GM12874 (cell line): Measurements from ENCODE around the gene MGAT4C.

Source experiments
- TF ChIP-seq, protein P1 (sequence below): IDR thresholded peaks from 2 replicates; pipeline ENCODE4 v1.5.1; 2011; ENCODE audit warnings: low read depth, mild to moderate bottlenecking, control low read depth, low read length, moderate library complexity; ENCODE audit not compliant: insufficient read depth

MGAT4C gene

GRCh38 chr12:86091681-86092080 is 164.5 kb downstream of the MGAT4C start:
- TF ChIP-seq, protein P1, sequence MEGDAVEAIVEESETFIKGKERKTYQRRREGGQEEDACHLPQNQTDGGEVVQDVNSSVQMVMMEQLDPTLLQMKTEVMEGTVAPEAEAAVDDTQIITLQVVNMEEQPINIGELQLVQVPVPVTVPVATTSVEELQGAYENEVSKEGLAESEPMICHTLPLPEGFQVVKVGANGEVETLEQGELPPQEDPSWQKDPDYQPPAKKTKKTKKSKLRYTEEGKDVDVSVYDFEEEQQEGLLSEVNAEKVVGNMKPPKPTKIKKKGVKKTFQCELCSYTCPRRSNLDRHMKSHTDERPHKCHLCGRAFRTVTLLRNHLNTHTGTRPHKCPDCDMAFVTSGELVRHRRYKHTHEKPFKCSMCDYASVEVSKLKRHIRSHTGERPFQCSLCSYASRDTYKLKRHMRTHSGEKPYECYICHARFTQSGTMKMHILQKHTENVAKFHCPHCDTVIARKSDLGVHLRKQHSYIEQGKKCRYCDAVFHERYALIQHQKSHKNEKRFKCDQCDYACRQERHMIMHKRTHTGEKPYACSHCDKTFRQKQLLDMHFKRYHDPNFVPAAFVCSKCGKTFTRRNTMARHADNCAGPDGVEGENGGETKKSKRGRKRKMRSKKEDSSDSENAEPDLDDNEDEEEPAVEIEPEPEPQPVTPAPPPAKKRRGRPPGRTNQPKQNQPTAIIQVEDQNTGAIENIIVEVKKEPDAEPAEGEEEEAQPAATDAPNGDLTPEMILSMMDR = no peak

GRCh38 chr12:86081843-86082242 is 174.3 kb downstream of the MGAT4C start:
- TF ChIP-seq, protein P1 = no peak

- TF ChIP-seq, protein P1 = no peak
Observed at GRCh38 chr12:86057092-86057845, 198.9 kb downstream of the MGAT4C start.

GRCh38 chr12:86052921-86053320 is 203.3 kb downstream of the MGAT4C start:
- TF ChIP-seq, protein P1 = no peak

DNA sequence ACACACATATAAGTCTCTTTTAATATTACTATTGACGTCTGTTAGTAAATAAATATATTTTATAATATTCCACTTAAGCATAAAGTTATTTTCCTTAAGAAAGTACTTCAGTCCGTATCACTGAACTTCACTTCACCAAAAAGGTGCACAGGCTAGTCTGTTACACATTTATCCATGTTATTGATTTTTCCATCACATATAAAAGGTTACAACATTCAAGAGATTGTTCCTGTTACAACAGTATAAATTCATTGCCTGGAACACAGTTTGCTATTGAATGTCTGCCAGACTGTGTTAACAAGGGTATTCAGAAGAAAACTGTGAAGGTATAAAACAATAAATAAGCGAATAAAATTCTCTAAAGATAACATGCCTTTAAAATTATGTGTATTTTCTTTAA is 206.2 kb downstream of the MGAT4C start:
- TF ChIP-seq, protein P1 = no peak

GRCh38 chr12:86044396-86044795 is 211.8 kb downstream of the MGAT4C start:
- TF ChIP-seq, protein P1 = no peak

GRCh38 chr12:86042062-86042461 is 214.1 kb downstream of the MGAT4C start:
- TF ChIP-seq, protein P1 = no peak

DNA sequence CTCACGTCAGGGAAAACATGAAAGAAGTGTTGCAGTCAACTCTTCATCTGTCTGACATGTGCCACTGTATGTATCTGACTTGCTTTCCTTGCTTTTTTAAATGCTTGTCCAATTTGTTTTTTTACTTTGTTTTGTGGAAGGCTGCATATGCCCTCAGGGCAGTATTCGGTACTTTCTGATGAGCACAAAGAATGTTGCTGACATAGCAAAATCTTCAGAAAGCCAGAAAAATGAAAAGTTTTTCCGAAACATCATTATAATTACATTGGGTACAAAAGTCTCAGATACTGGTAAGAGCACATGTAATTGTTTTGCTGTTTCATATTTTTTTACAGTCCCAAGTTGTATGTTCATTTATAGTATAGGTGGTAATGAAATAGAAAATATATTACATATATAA is 237.8 kb downstream of the MGAT4C start:
- TF ChIP-seq, protein P1 = no peak
